Measurements from ENCODE around the gene GTF3C5.

GTF3C5 gene, protein sequence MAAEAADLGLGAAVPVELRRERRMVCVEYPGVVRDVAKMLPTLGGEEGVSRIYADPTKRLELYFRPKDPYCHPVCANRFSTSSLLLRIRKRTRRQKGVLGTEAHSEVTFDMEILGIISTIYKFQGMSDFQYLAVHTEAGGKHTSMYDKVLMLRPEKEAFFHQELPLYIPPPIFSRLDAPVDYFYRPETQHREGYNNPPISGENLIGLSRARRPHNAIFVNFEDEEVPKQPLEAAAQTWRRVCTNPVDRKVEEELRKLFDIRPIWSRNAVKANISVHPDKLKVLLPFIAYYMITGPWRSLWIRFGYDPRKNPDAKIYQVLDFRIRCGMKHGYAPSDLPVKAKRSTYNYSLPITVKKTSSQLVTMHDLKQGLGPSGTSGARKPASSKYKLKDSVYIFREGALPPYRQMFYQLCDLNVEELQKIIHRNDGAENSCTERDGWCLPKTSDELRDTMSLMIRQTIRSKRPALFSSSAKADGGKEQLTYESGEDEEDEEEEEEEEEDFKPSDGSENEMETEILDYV

DNA sequence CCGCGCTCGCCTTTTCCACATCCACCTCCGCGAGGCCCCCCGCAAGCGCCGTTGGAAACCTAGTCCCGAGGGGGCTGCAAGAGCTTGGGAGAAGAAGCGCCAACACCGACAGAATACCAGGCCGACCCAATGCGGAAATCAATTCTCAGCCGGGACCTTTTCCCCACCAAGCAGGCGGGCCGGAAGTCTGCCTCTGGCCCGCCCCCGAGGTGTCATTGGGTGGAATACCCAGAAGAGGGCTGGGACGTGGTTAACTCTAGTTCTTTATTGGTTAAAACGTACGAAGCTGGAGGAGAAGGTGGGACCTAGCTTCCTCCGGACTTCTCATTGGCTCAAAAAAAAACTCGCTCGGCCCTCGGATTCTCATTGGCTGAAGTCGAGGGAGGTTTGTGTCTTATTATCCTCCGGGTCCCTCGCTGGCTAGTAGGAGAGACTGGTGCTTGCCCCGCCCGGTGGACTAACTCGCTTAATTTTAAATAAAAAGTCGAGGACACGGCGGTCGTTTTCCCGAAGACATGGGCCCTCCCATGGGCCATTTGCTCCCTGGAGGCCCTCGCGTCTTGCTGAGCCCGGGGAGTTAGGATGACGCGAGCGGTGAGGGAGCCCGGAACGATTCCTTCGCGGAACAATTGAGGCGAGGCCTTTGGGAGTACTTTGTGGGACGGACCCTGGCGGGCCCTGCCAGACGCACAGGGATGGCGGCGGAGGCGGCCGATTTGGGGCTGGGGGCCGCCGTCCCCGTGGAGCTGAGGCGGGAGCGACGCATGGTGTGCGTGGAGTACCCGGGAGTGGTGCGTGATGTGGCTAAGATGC lies at the start of gene GTF3C5:
Gene GTF3C5, plus strand, starts transcription at position 681 of the 813 bp plus-strand sequence. Its CDS starts 15 bp downstream, at position 696.
- TF ChIP-seq, protein P1, sequence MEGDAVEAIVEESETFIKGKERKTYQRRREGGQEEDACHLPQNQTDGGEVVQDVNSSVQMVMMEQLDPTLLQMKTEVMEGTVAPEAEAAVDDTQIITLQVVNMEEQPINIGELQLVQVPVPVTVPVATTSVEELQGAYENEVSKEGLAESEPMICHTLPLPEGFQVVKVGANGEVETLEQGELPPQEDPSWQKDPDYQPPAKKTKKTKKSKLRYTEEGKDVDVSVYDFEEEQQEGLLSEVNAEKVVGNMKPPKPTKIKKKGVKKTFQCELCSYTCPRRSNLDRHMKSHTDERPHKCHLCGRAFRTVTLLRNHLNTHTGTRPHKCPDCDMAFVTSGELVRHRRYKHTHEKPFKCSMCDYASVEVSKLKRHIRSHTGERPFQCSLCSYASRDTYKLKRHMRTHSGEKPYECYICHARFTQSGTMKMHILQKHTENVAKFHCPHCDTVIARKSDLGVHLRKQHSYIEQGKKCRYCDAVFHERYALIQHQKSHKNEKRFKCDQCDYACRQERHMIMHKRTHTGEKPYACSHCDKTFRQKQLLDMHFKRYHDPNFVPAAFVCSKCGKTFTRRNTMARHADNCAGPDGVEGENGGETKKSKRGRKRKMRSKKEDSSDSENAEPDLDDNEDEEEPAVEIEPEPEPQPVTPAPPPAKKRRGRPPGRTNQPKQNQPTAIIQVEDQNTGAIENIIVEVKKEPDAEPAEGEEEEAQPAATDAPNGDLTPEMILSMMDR (IDR thresholded peaks at IDR 0.05; ENCODE audit: insufficient read depth, low read length, missing control alignments): no peak
- CTCF ChIA-PET: interaction anchor here (0.8 to 15.5 kb wide), 7 partner anchors 6 to 115 kb away, joined by 3 to 148 read pairs (median 4); no protein-coding TSS in a partner anchor
- DNase-seq (ENCODE audit: low read depth, low spot score): peak; percentile 96
- H3K4me3 ChIP-seq (ENCODE audit: low read depth, low read length): peak within 1 kb of the TSS; percentile 92
- POLR2A ChIA-PET: interaction anchor here (0.6 to 1.6 kb wide), 8 partner anchors 8 to 464 kb away, joined by 3 to 7 read pairs (median 3); no protein-coding TSS in a partner anchor

DNA sequence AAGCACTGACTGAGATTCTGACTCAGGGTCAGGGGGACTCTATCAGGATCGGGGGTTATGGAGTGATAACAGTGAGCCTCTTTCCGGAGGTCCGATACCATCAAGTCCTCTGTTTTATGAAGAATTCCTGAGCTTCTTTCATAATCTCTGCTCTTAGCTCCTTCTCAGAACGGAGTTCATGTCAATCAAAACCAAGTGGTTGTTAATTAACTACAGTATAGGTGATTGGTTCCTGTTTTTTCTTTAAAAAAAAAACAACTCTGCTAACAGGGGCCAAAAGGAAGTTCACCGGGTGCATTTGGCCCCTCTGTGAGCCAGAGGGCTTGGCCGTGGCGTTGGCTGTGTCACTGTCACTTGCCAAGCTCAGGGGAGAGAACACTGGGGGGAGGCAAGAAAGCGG lies 48.3 kb upstream of the GTF3C5 start:
- CTCF ChIA-PET: interaction anchor here (0.6 to 1.6 kb wide), 5 partner anchors 8 to 163 kb away, joined by 3 to 4 read pairs (median 4); no protein-coding TSS in a partner anchor
- DNase-seq (ENCODE audit: low read depth, low spot score): no peak
- no peak overlapping the region for H3K4me3 ChIP-seq (ENCODE audit: low read depth, low read length)
- POLR2A ChIA-PET: no interaction called here
- TF ChIP-seq, protein P1 (IDR thresholded peaks at IDR 0.05; ENCODE audit: insufficient read depth, low read length, missing control alignments): no peak

DNA sequence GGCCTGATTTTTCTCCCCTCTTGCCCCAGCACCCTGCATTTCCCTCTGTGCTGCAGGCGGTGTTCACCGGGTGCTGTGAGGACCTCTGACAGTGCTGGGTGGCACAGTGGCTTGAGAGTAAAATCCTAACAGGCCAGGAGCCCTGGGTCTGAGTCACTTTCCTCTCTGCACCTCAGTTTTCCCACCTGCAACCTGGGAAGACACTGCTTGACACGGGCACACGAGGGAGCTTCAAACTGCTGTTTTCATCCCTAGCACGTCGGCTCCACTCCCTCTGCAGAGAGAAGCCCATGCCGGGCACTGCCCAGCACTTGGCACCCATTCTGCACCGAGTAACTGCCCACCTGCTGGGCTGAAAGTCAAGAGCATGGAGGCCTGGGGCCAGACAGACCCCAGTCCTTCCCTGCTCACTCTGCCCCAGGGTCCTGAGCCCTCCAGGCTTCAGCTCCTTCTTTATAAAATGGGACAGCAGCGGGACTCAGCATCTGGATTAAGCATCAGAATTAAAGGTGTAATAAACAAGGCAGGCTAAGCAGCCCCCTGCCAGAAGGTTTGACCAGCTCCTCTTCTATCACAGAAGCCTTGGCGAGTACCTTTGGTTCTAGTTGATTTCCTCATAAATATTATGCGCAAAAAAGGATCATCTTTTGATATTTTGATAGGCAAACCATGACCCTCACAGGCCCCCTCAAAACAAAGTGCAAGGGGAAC lies 47.2 kb upstream of the GTF3C5 start:
- ChIA-PET POLR2A (no interaction called here), CTCF (interaction anchor here (1.4 to 1.6 kb wide), 2 partner anchors 9 to 10 kb away, joined by 3 to 4 read pairs; no protein-coding TSS in a partner anchor)
- DNase-seq (ENCODE audit: low read depth, low spot score): no peak
- TF ChIP-seq, protein P1 (IDR thresholded peaks at IDR 0.05; ENCODE audit: insufficient read depth, low read length, missing control alignments): no peak
- no peak overlapping the region for H3K4me3 ChIP-seq (ENCODE audit: low read depth, low read length)

DNA sequence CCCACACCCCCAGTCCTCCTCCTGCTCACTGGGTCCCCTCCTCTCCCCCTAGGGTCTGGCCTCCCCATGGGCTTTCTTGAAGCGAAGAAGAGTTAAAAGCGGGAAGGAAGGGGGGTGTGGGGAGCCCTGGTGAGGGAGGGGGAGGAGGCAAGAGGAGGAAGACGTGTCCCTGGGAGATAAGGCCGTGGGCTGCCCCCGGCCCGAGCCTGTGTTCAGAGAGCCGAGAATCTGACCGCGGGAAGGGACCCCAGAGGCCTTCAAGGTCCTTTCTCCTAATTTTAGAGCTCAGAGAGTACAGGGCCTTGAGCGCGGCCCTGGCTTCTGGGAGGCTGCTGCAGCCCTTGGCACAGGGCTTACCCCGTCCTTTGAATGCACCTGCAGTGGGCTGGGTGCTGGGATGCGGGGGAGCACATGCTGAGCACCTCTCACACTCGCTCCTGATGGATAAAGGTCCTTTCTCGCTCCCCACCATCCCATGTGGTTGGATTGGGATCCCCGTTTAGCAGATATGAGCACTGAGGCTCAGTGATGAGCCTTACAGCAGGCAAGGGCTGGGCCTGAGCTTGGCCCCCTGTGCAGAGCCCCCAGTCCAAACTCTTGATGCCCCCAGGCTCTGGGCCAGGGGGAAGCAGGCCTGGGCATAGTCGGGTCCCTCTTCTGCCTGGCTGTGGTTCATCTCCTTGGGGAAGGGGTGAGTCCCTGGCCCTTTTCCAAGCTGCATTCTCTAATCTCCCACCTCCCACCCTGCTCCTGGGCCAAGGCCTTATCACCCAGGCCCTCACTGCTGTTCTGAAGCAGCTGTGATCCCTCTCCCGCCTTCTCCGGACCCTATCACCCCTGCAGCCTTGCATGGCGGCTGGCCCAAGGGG lies 46.4 kb upstream of the GTF3C5 start:
- ChIA-PET CTCF (interaction anchor here (1.4 to 1.6 kb wide), 2 partner anchors 9 to 10 kb away, joined by 3 to 4 read pairs; no protein-coding TSS in a partner anchor), POLR2A (no interaction called here)
- no peak overlapping the region for H3K4me3 ChIP-seq (ENCODE audit: low read depth, low read length)

DNA sequence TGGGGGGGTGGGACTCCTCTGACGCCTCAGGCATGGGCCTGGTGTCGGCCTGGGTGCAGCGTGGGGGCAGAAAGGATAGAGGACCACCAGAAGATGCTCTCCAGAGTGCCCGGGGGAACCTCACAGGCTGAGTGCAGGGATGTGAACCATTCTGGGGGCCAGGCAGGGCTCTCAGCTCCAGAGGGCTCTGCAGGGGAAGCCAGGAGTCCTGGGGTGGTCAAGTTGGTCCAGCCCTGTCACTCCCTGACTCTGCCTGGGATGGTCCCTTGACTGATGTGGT lies 45.8 kb upstream of the GTF3C5 start:
- POLR2A ChIA-PET: no interaction called here
- no peak for DNase-seq (ENCODE audit: low read depth, low spot score)
- CTCF ChIA-PET: interaction anchor here (1.4 to 1.5 kb wide), 2 partner anchors 9 to 12 kb away, joined by 3 to 6 read pairs; no protein-coding TSS in a partner anchor

More for the DNA sequence above, 46.4 kb upstream of the GTF3C5 start:
- no peak for DNase-seq (ENCODE audit: low read depth, low spot score)
- TF ChIP-seq, protein P1 (IDR thresholded peaks at IDR 0.05; ENCODE audit: insufficient read depth, low read length, missing control alignments): no peak

More for the DNA sequence above, 45.8 kb upstream of the GTF3C5 start:
- no peak overlapping the region for H3K4me3 ChIP-seq (ENCODE audit: low read depth, low read length)
- TF ChIP-seq, protein P1 (IDR thresholded peaks at IDR 0.05; ENCODE audit: insufficient read depth, low read length, missing control alignments): no peak

Measured in AG04449 (cell line).